ENCODE data around the gene MANBA. TPM values are rescaled to one million over a fixed set of nuclear protein-coding genes. Genes with fewer than 3 reads are reported as not detected.
A peak's percentile ranks its signal among the peaks of the same experiment; 100 is the strongest.

Gene MANBA
- 10 to 100 TPM; 27.1 to 37.8 (median 35.1) TPM for total RNA-seq

- no peak for TF ChIP-seq CTCF (IDR thresholded peaks at IDR 0.05)
- peak; percentile 97 for ATAC-seq (ENCODE audit: low FRiP score)
- peak; percentile 48 for DNase-seq (ENCODE audit: low spot score)
Measured at GRCh38 chr4:102760645-102761295, at the start of gene MANBA. Gene MANBA (minus strand): TSS chr4:102760968. CDS start chr4:102760894, 74 bp downstream.

- DNase-seq (ENCODE audit: low spot score), result no peak
- no peak for ATAC-seq (ENCODE audit: low FRiP score)
- TF ChIP-seq CTCF (IDR thresholded peaks at IDR 0.05), result no peak
Measured at GRCh38 chr4:102809691-102810090, 48.9 kb upstream of the MANBA start.

- no peak for TF ChIP-seq CTCF (IDR thresholded peaks at IDR 0.05)
- no peak for DNase-seq (ENCODE audit: low spot score)
- ATAC-seq (ENCODE audit: low FRiP score), result no peak
Measured at GRCh38 chr4:102809190-102809589, 48.4 kb upstream of the MANBA start.

- DNase-seq (ENCODE audit: low spot score), result no peak
- ATAC-seq (ENCODE audit: low FRiP score), result no peak
- TF ChIP-seq CTCF (IDR thresholded peaks at IDR 0.05), result no peak
Measured at GRCh38 chr4:102808009-102808408, 47.2 kb upstream of the MANBA start.

GRCh38 chr4:102807345-102807744 is 46.6 kb upstream of the MANBA start:
- no peak for ATAC-seq (ENCODE audit: low FRiP score)
- no peak for DNase-seq (ENCODE audit: low spot score)
- TF ChIP-seq CTCF (IDR thresholded peaks at IDR 0.05), result no peak

- DNase-seq (ENCODE audit: low spot score), result no peak
- no peak for TF ChIP-seq CTCF (IDR thresholded peaks at IDR 0.05)
- no peak for ATAC-seq (ENCODE audit: low FRiP score)
Measured at GRCh38 chr4:102799816-102800215, 39.0 kb upstream of the MANBA start.

GRCh38 chr4:102794999-102795398 is 34.2 kb upstream of the MANBA start:
- DNase-seq (ENCODE audit: low spot score) (no peak), ATAC-seq (ENCODE audit: low FRiP score) (no peak)
- TF ChIP-seq CTCF (IDR thresholded peaks at IDR 0.05), result no peak

All from omental fat pad (tissue), 4 donors.